Immature natural killer cell (primary cell): ENCODE data around the gene ZXDC. TPM values are rescaled to one million over a fixed set of nuclear protein-coding genes. Genes with fewer than 3 reads are reported as not detected.

Experiments used
- DNase-seq, 3 donors: peaks; one replicate each; pipeline ENCODE4 v3.0.0; 2022; ENCODE audit warnings: mixed read lengths in 1 of 3
- H3K27ac Mint-ChIP-seq, 6 donors: one replicate each; pipeline ENCODE4 v1.8.0; 2020; ENCODE audit warnings: mixed read lengths in 6 of 6, mild to moderate bottlenecking in 5 of 6, inconsistent platforms in 4 of 6, moderate library complexity in 3 of 6
- H3K27me3 Mint-ChIP-seq, 3 donors: one replicate each; pipeline ENCODE4 v1.8.0; 2020 to 2021; ENCODE audit warnings: low read depth in 3 of 3, mild to moderate bottlenecking in 3 of 3, mixed read lengths in 3 of 3, moderate library complexity in 3 of 3, inconsistent platforms in 1 of 3
- H3K36me3 Mint-ChIP-seq, 3 donors: one replicate each; pipeline ENCODE4 v1.8.0; 2020; ENCODE audit warnings: mixed read lengths in 3 of 3, inconsistent platforms in 2 of 3, mild to moderate bottlenecking in 2 of 3
- H3K4me1 Mint-ChIP-seq, 2 donors: one replicate each; pipeline ENCODE4 v1.8.0; 2020; ENCODE audit warnings: inconsistent platforms in 2 of 2, mild to moderate bottlenecking in 2 of 2, mixed read lengths in 2 of 2, moderate library complexity in 1 of 2
- H3K4me3 Mint-ChIP-seq, 5 donors: one replicate each; pipeline ENCODE4 v1.8.0; 2020; ENCODE audit warnings: mild to moderate bottlenecking in 5 of 5, mixed read lengths in 5 of 5, inconsistent platforms in 3 of 5, moderate library complexity in 3 of 5
- H3K9me3 Mint-ChIP-seq, 6 donors: one replicate each; pipeline ENCODE4 v1.8.0; 2020; ENCODE audit warnings: mild to moderate bottlenecking in 6 of 6, mixed read lengths in 6 of 6, inconsistent platforms in 4 of 6, moderate library complexity in 3 of 6
- polyA plus RNA-seq, 3 donors: library from polyadenylated mRNA; unstranded; fragments of 300-500 nt; fragmentation: Illumina TruSeq; gene quantifications; one replicate each; pipeline ENCODE4 v1.2.3, GENCODE V29; 2021

The ZXDC gene
- polyA plus RNA-seq, 3 donors from 2014 or later: 9.6 to 17.2 (median 11.8) TPM

- Mint-ChIP-seq H3K4me1 (no peaks in the 10 kb centered on the region), H3K27ac (no peak overlapping the region), H3K27me3 (no peaks in the 10 kb centered on the region), H3K4me3 (no peak overlapping the region), H3K36me3 (peaks cover 0 to 7% (median 5%) of the 10 kb centered on the region in 3 donors), H3K9me3 (no peaks in the 10 kb centered on the region)
- DNase-seq: no peak
These were observed 55.6 kb downstream of the ZXDC start for GRCh38 chr3:126419886-126420786.

DNA sequence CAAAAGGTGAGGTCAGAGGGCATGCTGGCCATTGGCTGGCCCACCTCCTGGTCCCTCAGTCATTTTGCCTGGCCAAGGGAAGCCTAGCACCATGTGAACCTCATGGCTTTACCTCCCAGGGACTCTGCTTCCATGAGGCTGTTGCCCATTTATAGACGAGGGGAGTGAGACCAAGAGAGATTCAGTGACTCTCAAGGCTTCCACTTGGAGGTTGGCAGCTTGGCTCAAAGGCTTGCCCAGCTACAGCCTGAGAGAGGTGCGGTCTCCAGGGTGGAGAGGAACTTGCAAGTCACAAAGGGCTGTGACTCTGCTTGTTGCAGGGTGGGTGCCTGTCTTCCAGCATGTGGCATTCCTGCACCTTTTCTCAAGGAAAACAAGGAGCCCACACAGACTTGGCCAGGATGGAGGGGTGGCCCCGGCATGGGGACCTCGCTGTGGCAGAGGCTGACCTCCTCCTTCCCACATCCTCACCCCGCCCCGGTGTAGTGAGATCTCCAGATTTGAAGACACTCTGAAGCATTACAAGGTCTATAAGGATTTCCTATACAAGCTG lies 56.5 kb downstream of the ZXDC start:
- Mint-ChIP-seq H3K4me3 (no peak overlapping the region), H3K27me3 (peaks cover 0 to 3% (median 0%) of the 10 kb centered on the region in 3 donors), H3K36me3 (no peaks in the 10 kb centered on the region), H3K9me3 (no peaks in the 10 kb centered on the region), H3K4me1 (no peaks in the 10 kb centered on the region), H3K27ac (no peak overlapping the region)
- DNase-seq: no peak

DNA sequence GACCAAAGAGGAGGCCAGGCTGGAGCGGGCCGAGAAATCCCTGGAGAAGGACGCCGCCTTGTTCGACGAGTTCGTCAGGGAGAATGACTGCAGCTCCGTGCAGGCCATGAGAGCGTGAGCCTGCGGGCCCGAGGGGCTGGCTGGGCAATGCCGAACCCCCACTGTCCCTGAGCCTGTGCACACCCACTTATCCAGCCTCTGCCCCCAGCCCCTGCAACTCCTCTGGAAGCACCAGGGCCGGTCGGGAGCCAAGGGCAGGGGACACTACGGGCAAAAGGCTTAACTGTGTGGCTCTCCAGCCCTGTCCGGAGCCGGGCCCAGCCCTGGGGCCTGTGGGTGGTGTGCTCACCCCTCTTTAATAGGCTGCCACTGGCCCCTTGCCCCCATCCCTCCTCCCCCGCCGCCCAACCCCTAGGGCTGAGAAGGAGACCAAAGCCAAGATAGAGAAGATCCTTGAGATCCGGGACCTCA lies 57.0 kb downstream of the ZXDC start:
- H3K27ac Mint-ChIP-seq: no peak overlapping the region
- no peaks in the 10 kb centered on the region for H3K9me3 Mint-ChIP-seq
- no peaks in the 10 kb centered on the region for H3K36me3 Mint-ChIP-seq
- peaks cover 0 to 7% (median 1%) of the 10 kb centered on the region in 3 donors for H3K27me3 Mint-ChIP-seq
- no peak for DNase-seq
- H3K4me1 Mint-ChIP-seq: no peaks in the 10 kb centered on the region
- no peak overlapping the region for H3K4me3 Mint-ChIP-seq

GRCh38 chr3:126417981-126418530 lies 57.6 kb downstream of the ZXDC start:
- no peak overlapping the region for H3K4me3 Mint-ChIP-seq
- H3K27me3 Mint-ChIP-seq: peaks cover 0 to 7% (median 1%) of the 10 kb centered on the region in 3 donors
- H3K27ac Mint-ChIP-seq: no peak overlapping the region
- H3K9me3 Mint-ChIP-seq: no peaks in the 10 kb centered on the region
- H3K36me3 Mint-ChIP-seq: no peaks in the 10 kb centered on the region
- no peaks in the 10 kb centered on the region for H3K4me1 Mint-ChIP-seq
- no peak for DNase-seq

GRCh38 chr3:126417515-126417914 lies 58.2 kb downstream of the ZXDC start:
- H3K27me3 Mint-ChIP-seq: peaks cover 0 to 7% (median 1%) of the 10 kb centered on the region in 3 donors

DNA sequence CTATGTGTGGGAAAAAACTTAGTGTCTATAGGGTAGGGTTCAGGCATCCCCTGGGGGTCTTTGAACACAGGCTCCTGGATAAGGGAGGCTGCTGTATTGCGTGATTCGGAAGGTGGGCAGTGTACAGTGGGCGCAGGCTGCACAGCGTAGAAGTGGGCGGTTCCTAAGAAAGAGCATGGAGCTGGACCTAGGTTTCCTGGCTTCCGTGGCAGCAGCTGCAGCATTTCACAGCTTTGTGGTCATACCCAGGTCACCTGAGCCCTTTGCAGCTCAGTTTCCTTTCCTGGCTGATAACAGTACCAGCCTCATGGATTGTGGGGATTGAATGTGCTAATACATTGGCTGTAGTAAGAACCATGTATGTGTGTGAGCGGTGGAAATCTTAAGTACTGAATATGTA lies 58.7 kb downstream of the ZXDC start:
- no peak overlapping the region for H3K27ac Mint-ChIP-seq
- H3K9me3 Mint-ChIP-seq: no peaks in the 10 kb centered on the region
- H3K4me1 Mint-ChIP-seq: no peaks in the 10 kb centered on the region
- no peaks in the 10 kb centered on the region for H3K36me3 Mint-ChIP-seq
- no peak for DNase-seq
- peaks cover 0 to 7% (median 1%) of the 10 kb centered on the region in 3 donors for H3K27me3 Mint-ChIP-seq
- no peak overlapping the region for H3K4me3 Mint-ChIP-seq

More at GRCh38 chr3:126417515-126417914, 58.2 kb downstream of the ZXDC start:
- H3K4me3 Mint-ChIP-seq: no peak overlapping the region
- DNase-seq: no peak
- H3K9me3 Mint-ChIP-seq: no peaks in the 10 kb centered on the region
- H3K36me3 Mint-ChIP-seq: no peaks in the 10 kb centered on the region
- no peak overlapping the region for H3K27ac Mint-ChIP-seq
- H3K4me1 Mint-ChIP-seq: no peaks in the 10 kb centered on the region

DNA sequence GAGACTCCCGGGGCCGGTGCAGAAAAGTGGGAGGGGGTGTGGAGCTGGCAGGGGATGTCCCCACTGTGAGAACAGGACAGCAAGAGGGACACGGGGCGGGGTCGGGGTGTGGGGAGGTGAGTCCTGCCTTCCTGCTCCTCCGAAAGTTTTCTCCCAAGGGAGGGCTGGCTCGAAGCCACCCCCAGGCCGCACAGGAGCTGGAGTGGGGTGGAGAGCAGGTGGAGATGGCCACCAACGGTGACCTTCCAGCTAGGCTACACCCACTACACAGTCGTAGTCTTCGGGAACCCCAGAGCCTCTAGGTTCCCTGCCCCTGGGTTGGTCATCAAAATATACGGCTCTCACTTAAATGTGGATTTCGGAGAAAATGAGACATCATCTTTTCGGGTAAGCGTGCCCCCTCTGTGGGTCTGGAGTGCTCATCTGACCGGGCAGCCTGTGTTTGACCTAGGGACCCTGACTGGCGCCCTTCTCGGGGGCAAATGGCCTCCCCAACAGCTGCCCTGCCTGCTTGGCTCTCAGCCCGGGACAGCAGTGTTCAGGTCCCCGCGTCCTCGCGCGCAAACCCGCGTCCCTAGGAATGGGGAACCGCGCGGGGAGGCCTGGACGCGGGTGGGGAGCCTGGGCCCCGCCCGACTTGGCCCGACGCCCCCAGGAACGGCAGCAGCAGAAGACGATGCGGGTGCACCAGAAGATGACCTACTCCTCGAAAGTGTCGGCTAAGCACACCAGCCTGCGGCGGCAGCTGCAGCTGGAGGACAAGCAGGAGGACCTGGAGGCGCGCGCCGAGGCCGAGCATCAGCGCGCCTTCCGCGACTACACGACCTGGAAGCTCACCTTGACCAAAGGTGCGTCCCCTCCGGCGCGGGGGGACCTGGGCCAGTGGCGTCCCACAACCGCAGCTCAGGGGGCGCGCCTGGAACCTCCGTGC lies 59.8 kb downstream of the ZXDC start:
- DNase-seq: no peak
- Mint-ChIP-seq H3K4me3 (no peak overlapping the region), H3K27me3 (peaks cover 1 to 7% (median 3%) of the 10 kb centered on the region in 3 donors), H3K4me1 (no peaks in the 10 kb centered on the region), H3K9me3 (no peaks in the 10 kb centered on the region), H3K27ac (no peak overlapping the region), H3K36me3 (no peaks in the 10 kb centered on the region)

DNA sequence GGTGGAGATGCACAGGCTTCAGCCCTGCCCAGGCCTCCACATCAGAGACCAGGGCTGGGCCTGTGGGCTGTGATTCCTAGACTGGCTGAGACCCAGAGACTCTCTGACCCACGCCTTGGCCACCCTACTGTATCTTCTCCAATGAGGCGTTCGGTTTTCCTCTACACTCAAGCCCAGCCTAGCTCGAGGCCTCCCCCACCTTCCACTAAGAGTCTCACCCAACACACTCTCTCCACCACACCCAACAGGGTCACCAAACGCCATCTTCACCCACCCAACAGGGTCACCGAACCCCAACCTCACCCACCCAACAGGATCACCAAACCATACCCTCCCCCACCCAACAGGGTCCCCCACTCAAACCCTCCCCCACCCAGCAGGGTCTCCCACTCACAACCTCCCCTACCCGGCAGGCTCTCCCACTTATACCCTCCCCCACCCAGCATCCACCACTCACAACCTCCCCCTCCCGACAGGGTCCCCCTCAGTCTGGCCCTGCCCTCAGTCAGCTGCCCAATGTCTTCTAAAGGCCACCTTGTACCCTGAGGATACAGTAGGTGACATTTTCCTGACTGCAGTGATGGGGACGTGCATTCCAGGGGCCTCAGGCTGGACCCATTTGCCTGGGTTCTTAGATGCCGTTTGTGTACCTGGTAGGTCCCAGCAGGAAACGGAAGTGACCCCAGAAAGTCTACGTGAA lies 60.6 kb downstream of the ZXDC start:
- H3K27me3 Mint-ChIP-seq: peaks cover 3 to 7% (median 4%) of the 10 kb centered on the region in 3 donors
- no peak overlapping the region for H3K4me3 Mint-ChIP-seq
- no peaks in the 10 kb centered on the region for H3K4me1 Mint-ChIP-seq
- no peak for DNase-seq
- no peak overlapping the region for H3K27ac Mint-ChIP-seq
- no peaks in the 10 kb centered on the region for H3K36me3 Mint-ChIP-seq
- no peaks in the 10 kb centered on the region for H3K9me3 Mint-ChIP-seq

- H3K27me3 Mint-ChIP-seq: peaks cover 3 to 7% (median 4%) of the 10 kb centered on the region in 3 donors
- no peak for DNase-seq
- no peaks in the 10 kb centered on the region for H3K36me3 Mint-ChIP-seq
These were observed 61.3 kb downstream of the ZXDC start for GRCh38 chr3:126414406-126414805.

DNA sequence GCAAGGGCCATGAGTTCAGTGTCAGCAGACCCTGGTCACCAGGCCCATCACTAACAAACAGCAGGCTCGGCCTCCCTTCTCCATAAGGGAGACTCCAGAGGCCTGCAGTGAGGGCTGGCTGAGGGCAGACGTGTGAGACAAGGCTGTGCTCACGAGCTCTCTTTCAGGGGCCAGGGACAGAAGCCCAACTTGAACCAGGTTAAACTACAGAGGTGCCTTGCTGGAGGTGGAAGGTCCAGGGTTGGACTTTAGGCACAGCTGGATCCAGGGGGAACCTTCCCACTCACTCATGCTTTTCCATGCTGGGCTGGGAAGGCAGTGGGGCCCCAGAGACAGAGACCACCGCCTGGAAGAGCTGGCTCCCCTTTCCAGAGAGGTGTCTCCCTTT lies 62.0 kb downstream of the ZXDC start:
- Mint-ChIP-seq H3K4me3 (no peak overlapping the region), H3K27me3 (peaks cover 4 to 7% (median 5%) of the 10 kb centered on the region in 3 donors), H3K36me3 (no peaks in the 10 kb centered on the region), H3K9me3 (no peaks in the 10 kb centered on the region), H3K4me1 (no peaks in the 10 kb centered on the region), H3K27ac (no peak overlapping the region)
- DNase-seq: no peak

More at GRCh38 chr3:126414406-126414805, 61.3 kb downstream of the ZXDC start:
- no peaks in the 10 kb centered on the region for H3K4me1 Mint-ChIP-seq
- H3K4me3 Mint-ChIP-seq: no peak overlapping the region
- H3K9me3 Mint-ChIP-seq: no peaks in the 10 kb centered on the region
- no peak overlapping the region for H3K27ac Mint-ChIP-seq

DNA sequence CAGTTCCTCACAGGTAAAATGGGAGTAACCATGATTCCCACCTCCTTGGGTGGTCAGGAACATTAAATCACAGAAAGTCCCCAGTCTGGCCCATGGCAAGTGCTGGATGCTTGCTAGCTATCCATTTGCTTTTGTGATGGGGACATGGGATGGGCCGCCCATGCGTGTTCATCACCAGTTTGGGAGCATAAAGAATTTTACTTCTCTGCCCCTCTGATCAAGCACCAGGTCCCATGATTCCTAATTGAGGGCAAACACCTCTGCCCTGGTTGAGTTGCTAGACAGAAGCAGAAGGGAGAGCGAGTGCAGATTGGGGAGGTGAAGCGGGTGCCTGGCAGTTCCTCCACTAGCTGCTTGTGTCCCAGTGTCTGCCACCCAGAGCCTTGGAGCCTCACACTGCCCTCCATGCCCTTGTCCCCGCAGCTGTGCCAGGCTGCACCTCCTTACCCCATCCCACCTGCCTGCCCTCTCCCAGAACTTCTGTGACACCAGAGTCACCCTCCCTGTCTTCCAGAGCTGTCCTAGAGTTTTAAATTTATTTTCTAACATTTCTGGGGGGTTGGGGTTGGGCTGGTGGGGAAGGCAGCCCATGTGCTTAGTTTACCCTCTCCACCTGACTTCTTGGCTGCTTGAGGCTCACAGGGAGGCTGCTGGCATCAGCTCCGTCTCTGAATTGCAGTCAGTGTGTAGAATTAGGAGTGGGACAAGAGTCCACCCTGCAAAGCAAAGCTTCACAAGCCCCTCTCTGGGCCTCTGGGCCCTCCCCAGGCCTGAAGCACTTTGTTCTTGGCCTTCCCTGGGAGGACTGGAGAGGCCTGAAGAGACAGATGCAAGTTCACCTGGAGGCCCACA lies 62.6 kb downstream of the ZXDC start:
- H3K36me3 Mint-ChIP-seq: no peaks in the 10 kb centered on the region
- peaks cover 4 to 11% (median 5%) of the 10 kb centered on the region in 3 donors for H3K27me3 Mint-ChIP-seq
- no peak overlapping the region for H3K4me3 Mint-ChIP-seq
- no peaks in the 10 kb centered on the region for H3K4me1 Mint-ChIP-seq
- DNase-seq: no peak
- H3K9me3 Mint-ChIP-seq: no peaks in the 10 kb centered on the region
- H3K27ac Mint-ChIP-seq: no peak overlapping the region

DNA sequence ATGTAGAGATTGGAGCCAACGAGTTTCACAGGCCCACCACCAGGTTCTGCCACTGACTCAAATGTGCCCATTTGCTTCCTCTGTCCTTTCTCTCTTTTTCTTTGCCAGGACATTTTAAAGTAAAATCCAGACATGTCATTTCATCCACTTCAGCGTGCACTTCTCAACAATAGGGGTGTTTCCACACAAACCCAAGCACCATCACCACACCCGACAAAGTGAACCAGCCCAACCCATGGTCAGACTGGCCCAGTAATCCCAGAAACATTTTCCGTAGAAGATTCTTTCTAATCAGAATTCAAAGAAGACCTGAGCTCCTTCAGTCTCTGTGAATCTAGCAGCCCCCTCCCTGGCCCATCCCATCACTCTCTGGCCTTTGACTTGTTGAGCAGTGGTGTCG lies 67.6 kb downstream of the ZXDC start:
- Mint-ChIP-seq H3K36me3 (no peaks in the 10 kb centered on the region), H3K27ac (no peak overlapping the region), H3K4me3 (no peak overlapping the region), H3K9me3 (no peaks in the 10 kb centered on the region), H3K4me1 (no peaks in the 10 kb centered on the region), H3K27me3 (peaks cover 3 to 10% (median 9%) of the 10 kb centered on the region in 3 donors)
- no peak for DNase-seq
